HepG2 (cell line): ENCODE measurements around the gene DGCR2. TPM values are rescaled to one million over a fixed set of nuclear protein-coding genes. Genes with fewer than 3 reads are reported as not detected.

Experiments used
- ATAC-seq: fragments of 200-7000 bp; cut with Tn5 transposase; 3 replicates; pipeline ENCODE4 v1.9.1; 2020; ENCODE audit warnings: mild to moderate bottlenecking, moderate library complexity
- BruUV-seq: library from RNA; stranded (reverse); fragments of 400-500 nt; replicated peaks from 2 replicates; lab custom pipeline; 2021; lab: Mats Ljungman, UMichigan
- CTCF ChIA-PET: fragments of 300-600 bp; formaldehyde crosslinking; extraction: SDS; loops from one replicate; lab custom pipeline; 2021; ENCODE audit warnings: low total read pairs, inconsistent platforms, low intra/inter-chr PET ratio; lab: Yijun Ruan, JAX
- POLR2A ChIA-PET: fragments of 350-600 bp; sonication (Branson Sonifier 250); formaldehyde crosslinking; loops from one replicate; lab custom pipeline; 2020; ENCODE audit warnings: antibody characterized with exemption, inconsistent platforms; lab: Yijun Ruan, JAX
- DNase-seq: peaks from one replicate; pipeline ENCODE4 v3.0.0-alpha.2; 2015; ENCODE audit warnings: low spot score
- FAIRE-seq: peaks from 3 replicates; lab custom pipeline; 2011; peaks lifted over from hg19 to GRCh38; lab: Jason Lieb, UNC
- H2AFZ ChIP-seq: one replicate; pipeline ENCODE4 v1.6.1; 2011; ENCODE audit warnings: low read length, inconsistent platforms
- H3K27ac ChIP-seq: fragments of 300-600 bp; 3 replicates; pipeline ENCODE4 v1.8.0; 2011; ENCODE audit warnings: mixed run types, mild to moderate bottlenecking, mixed read lengths, low read length, inconsistent platforms; ENCODE audit not compliant: insufficient read depth; ENCODE audit errors: extremely low read length
- H3K27me3 ChIP-seq, 2 experiments: fragments of 200-600 bp in 1 of 2; 2 replicates in 1 of 2; 3 replicates in 1 of 2; pipeline versions ENCODE4 v1.6.0 to v1.8.0; 2011; ENCODE audit warnings: low read length in 2 of 2, mild to moderate bottlenecking in 2 of 2, moderate library complexity in 2 of 2, inconsistent platforms in 1 of 2; ENCODE audit not compliant: insufficient read depth in 2 of 2, control insufficient read depth in 1 of 2
- H3K36me3 ChIP-seq, 2 experiments: fragments of 200-600 bp in 1 of 2; replicated peaks in 1 of 2; 2 replicates in 1 of 2; 3 replicates in 1 of 2; pipeline versions ENCODE4 v1.5.1 to v1.8.0; 2011; ENCODE audit warnings: low read length in 2 of 2, inconsistent platforms in 1 of 2; ENCODE audit not compliant: insufficient read depth in 2 of 2, control insufficient read depth in 1 of 2
- H3K4me1 ChIP-seq: 2 replicates; pipeline ENCODE4 v1.5.1; 2012; ENCODE audit warnings: low read length, inconsistent platforms; ENCODE audit not compliant: insufficient read depth
- H3K4me2 ChIP-seq: 2 replicates; pipeline ENCODE4 v1.6.0; 2011; ENCODE audit warnings: low read depth, low read length, inconsistent platforms
- H3K4me3 ChIP-seq, 3 experiments: fragments of 200-600 bp in 1 of 3; sonication (generic), shearing (Covaris generic) in 1 of 3; replicated peaks in 1 of 3; 2 replicates each; pipeline ENCODE4 v1.5.1; 2011 to 2016; ENCODE audit warnings: low read length in 3 of 3, inconsistent platforms in 2 of 3, low read depth in 2 of 3, mild to moderate bottlenecking in 2 of 3, control low read depth in 1 of 3, mixed read lengths in 1 of 3; ENCODE audit not compliant: insufficient read depth in 1 of 3
- H3K79me2 ChIP-seq: one replicate; pipeline ENCODE4 v1.6.1; 2011; ENCODE audit warnings: low read length, inconsistent platforms; ENCODE audit not compliant: insufficient read depth
- H3K9ac ChIP-seq: 2 replicates; pipeline ENCODE4 v1.6.0; 2011; ENCODE audit warnings: mild to moderate bottlenecking, low read depth, low read length, inconsistent platforms; ENCODE audit not compliant: insufficient read depth
- H3K9me3 ChIP-seq: 2 replicates; pipeline ENCODE4 v1.5.1; 2012; ENCODE audit warnings: mild to moderate bottlenecking, low read length
- H4K20me1 ChIP-seq: 2 replicates; pipeline ENCODE4 v1.6.0; 2011; ENCODE audit warnings: inconsistent platforms, mild to moderate bottlenecking, low read length, moderate library complexity; ENCODE audit not compliant: insufficient read depth
- ZFP90 ChIP-seq: sonication (generic); formaldehyde crosslinking; IDR thresholded peaks from 2 replicates; pipeline ENCODE4 v1.8.0; 2022; ENCODE audit warnings: missing genetic modification reagents, mild to moderate bottlenecking, inconsistent platforms, borderline replicate concordance
- ZNF207 ChIP-seq: fragments of 450-650 bp; IDR thresholded peaks from 2 replicates; pipeline ENCODE4 v1.6.1; 2016; ENCODE audit warnings: antibody characterized with exemption, borderline replicate concordance
- ZNF354B ChIP-seq: sonication (generic); formaldehyde crosslinking; IDR thresholded peaks from 2 replicates; pipeline ENCODE4 v1.8.0; 2022; ENCODE audit warnings: mild to moderate bottlenecking, missing genetic modification reagents
- ZNF678 ChIP-seq: sonication (generic); formaldehyde crosslinking; IDR thresholded peaks from 2 replicates; pipeline ENCODE4 v1.4.0; 2020; ENCODE audit warnings: mild to moderate bottlenecking, missing genetic modification reagents
- WGBS: methylation state at CpG from one replicate; pipeline ENCODE4 v1.1.6; 2017; ENCODE audit warnings: low lambda C conversion rate; 5-methylcytosine and 5-hydroxymethylcytosine counted together
- in situ Hi-C: cut with HindIII; loops from 2 replicates; pipeline ENCODE4 v1.10.0; 2017; ENCODE audit warnings: low pct_unique_long_range_greater_than_20kb; ENCODE audit not compliant: extremely low pct_ligation_motif_present
- intact Hi-C: fragments of 100-400 bp; cut with micrococcal nuclease; formaldehyde crosslinking; loops from one replicate; pipeline ENCODE4 v1.10.0; 2022; ENCODE audit not compliant: unreplicated experiment
- polyA plus RNA-seq, 8 experiments: library from polyadenylated mRNA; depleted of rRNA in 3 of 8; stranded (reverse) in 7 of 8; unstranded in 1 of 8; fragments of >200 nt; fragmentation: Illumina TruSeq in 4 of 8; extraction: Trizol in 4 of 8; gene quantifications; 2 replicates each; pipeline versions ENCODE4 v1.2.1 to v1.2.3, GENCODE V29; 2011 to 2016; ENCODE audit warnings: low read depth in 4 of 8, missing spikeins in 1 of 8, mixed read lengths in 1 of 8; ENCODE audit not compliant: insufficient read depth in 1 of 8
- total RNA-seq, 5 experiments: library from RNA; depleted of rRNA; stranded (reverse); fragments of >200 nt; fragmentation: Illumina TruSeq; extraction: Trizol; gene quantifications; 2 replicates each; pipeline ENCODE4 v1.2.3, GENCODE V29; 2016; ENCODE audit warnings: low read depth in 1 of 5
- TF ChIP-seq, protein P1 (sequence below): sonication (generic); formaldehyde crosslinking; IDR thresholded peaks from 2 replicates; pipeline ENCODE4 v1.4.0; 2020; ENCODE audit warnings: mild to moderate bottlenecking, missing genetic modification reagents, borderline replicate concordance
- TF ChIP-seq, protein P2 (sequence below): sonication (generic); formaldehyde crosslinking; IDR thresholded peaks from 2 replicates; pipeline ENCODE4 v1.5.0; 2020; ENCODE audit warnings: missing genetic modification reagents, mild to moderate bottlenecking, borderline replicate concordance

The DGCR2 gene
- total and polyA plus RNA-seq, 2 of the 13 experiments (the other 11 are each of a cell fraction or from before 2014, with no cell fraction given): 23.1 to 35.3 TPM

DNA sequence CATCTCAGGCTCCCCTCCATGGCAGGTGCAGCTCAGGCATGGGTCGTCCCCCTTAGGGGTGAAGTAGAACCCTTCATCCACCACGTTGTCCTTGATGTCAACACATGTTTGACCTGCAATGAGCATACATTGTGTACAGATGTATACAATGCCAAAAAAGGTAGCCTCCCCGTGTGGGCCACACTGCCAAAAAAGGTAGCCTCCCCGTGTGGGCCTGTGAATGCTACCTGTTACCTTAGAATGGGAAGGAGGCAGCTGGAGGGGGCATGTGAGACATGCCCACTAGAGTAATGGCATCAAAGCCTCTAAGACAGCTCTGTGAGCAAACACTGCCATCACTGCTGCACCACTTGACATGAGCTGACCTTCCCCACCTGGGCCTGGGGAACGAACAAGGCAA, 73.7 kb downstream of the DGCR2 start:
- DNase-seq: no peak
- intact Hi-C loops: no loop called here
- POLR2A ChIA-PET: no interaction called here

DNA sequence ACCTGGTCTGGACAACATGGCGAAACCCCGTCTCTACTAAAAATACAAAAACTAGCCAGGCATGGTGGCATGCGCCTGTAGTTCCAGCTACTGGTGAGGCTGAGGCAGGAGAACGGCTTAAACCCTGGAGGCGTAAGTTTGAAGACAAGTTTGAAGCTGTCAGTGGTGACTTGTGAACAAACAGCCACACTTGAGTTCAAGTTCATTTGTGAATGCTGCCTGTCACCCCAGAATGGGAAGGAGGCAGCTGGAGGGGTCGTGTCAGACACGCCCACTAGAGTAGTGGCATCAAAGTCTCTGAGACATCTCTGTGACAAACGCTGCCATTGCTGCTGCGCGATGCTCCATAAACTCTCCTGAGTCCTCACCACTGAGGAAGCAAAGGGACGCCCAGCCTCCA, 74.2 kb downstream of the DGCR2 start:
- no peak for ATAC-seq

More for the DNA sequence above, 73.7 kb downstream of the DGCR2 start:
- no peak overlapping the region for H3K27ac ChIP-seq
- H3K4me3 ChIP-seq: no peak overlapping the region
- peaks cover 36 to 88% of the 10 kb centered on the region in 2 experiments for H3K36me3 ChIP-seq
- CTCF ChIA-PET: no interaction called here
- TF ChIP-seq ZFP90 (no peak), ZNF207 (no peak)
- BruUV-seq: no TSS peak
- no peak overlapping the region for H3K4me2 ChIP-seq
- ATAC-seq (no peak), FAIRE-seq (no peak)
- no peak overlapping the region for H2AFZ ChIP-seq
- in situ Hi-C loops: no loop called here
- H3K9me3 ChIP-seq: no peaks in the 10 kb centered on the region
- H3K4me1 ChIP-seq: no peaks in the 10 kb centered on the region
- no peaks in the 10 kb centered on the region for H3K27me3 ChIP-seq
- WGBS: 96% methylated on average over 4 of the region's 5 CpGs
- no peak overlapping the region for H3K9ac ChIP-seq
- no peaks in the 10 kb centered on the region for H4K20me1 ChIP-seq
- H3K79me2 ChIP-seq: no peaks in the 10 kb centered on the region

More for the DNA sequence above, 74.2 kb downstream of the DGCR2 start:
- Histone ChIP-seq H3K79me2 (no peaks in the 10 kb centered on the region), H3K27ac (no peak overlapping the region), H3K4me3 (no peak overlapping the region), H3K36me3 (peaks cover 34 to 88% of the 10 kb centered on the region in 2 experiments), H3K4me1 (no peaks in the 10 kb centered on the region), H3K27me3 (no peaks in the 10 kb centered on the region), H3K9me3 (no peaks in the 10 kb centered on the region), H3K4me2 (no peak overlapping the region), H4K20me1 (no peaks in the 10 kb centered on the region), H3K9ac (no peak overlapping the region), H2AFZ (no peak overlapping the region)
- DNase-seq (no peak), FAIRE-seq (no peak)
- TF ChIP-seq ZNF678 (CRISPR knock-in tag) (no peak), ZFP90 (no peak), ZNF354B (CRISPR knock-in tag) (no peak)
- TF ChIP-seq, protein P1, sequence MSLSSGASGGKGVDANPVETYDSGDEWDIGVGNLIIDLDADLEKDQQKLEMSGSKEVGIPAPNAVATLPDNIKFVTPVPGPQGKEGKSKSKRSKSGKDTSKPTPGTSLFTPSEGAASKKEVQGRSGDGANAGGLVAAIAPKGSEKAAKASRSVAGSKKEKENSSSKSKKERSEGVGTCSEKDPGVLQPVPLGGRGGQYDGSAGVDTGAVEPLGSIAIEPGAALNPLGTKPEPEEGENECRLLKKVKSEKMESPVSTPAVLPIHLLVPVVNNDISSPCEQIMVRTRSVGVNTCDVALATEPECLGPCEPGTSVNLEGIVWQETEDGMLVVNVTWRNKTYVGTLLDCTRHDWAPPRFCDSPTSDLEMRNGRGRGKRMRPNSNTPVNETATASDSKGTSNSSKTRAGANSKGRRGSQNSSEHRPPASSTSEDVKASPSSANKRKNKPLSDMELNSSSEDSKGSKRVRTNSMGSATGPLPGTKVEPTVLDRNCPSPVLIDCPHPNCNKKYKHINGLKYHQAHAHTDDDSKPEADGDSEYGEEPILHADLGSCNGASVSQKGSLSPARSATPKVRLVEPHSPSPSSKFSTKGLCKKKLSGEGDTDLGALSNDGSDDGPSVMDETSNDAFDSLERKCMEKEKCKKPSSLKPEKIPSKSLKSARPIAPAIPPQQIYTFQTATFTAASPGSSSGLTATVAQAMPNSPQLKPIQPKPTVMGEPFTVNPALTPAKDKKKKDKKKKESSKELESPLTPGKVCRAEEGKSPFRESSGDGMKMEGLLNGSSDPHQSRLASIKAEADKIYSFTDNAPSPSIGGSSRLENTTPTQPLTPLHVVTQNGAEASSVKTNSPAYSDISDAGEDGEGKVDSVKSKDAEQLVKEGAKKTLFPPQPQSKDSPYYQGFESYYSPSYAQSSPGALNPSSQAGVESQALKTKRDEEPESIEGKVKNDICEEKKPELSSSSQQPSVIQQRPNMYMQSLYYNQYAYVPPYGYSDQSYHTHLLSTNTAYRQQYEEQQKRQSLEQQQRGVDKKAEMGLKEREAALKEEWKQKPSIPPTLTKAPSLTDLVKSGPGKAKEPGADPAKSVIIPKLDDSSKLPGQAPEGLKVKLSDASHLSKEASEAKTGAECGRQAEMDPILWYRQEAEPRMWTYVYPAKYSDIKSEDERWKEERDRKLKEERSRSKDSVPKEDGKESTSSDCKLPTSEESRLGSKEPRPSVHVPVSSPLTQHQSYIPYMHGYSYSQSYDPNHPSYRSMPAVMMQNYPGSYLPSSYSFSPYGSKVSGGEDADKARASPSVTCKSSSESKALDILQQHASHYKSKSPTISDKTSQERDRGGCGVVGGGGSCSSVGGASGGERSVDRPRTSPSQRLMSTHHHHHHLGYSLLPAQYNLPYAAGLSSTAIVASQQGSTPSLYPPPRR: no peak
- TF ChIP-seq, protein P2, sequence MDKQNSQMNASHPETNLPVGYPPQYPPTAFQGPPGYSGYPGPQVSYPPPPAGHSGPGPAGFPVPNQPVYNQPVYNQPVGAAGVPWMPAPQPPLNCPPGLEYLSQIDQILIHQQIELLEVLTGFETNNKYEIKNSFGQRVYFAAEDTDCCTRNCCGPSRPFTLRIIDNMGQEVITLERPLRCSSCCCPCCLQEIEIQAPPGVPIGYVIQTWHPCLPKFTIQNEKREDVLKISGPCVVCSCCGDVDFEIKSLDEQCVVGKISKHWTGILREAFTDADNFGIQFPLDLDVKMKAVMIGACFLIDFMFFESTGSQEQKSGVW: no peak
- 98% methylated on average over 11 of the region's 11 CpGs for WGBS
- BruUV-seq: no TSS peak
- ChIA-PET POLR2A (no interaction called here), CTCF (no interaction called here)
- intact Hi-C loops: no loop called here
- in situ Hi-C loops: no loop called here
